OCI-LY3 (cell line): Measurements from ENCODE around the gene GNB1.

Experiments used
- H2AFZ ChIP-seq: fragments of 200-600, 300-600 bp; shearing (Covaris generic); 2 replicates; pipeline ENCODE4 v1.6.0; 2014; ENCODE audit warnings: antibody characterized with exemption, low read depth, low read length
- H3K27ac ChIP-seq: fragments of 200-600, 300-600 bp; sonication (generic); 2 replicates; pipeline ENCODE4 v1.5.1; 2014; ENCODE audit warnings: mild to moderate bottlenecking, low read length, moderate library complexity, mixed read lengths
- H3K27me3 ChIP-seq: fragments of 200-600, 300-600 bp; sonication (generic); 2 replicates; pipeline ENCODE4 v1.6.1; 2014; ENCODE audit warnings: low read depth, low read length, mixed read lengths
- H3K36me3 ChIP-seq: fragments of 200-600, 300-600 bp; sonication (generic); replicated peaks from 2 replicates; pipeline ENCODE3; 2014; ENCODE audit warnings: low read depth, low read length, mixed read lengths
- H3K4me1 ChIP-seq: fragments of 300-600, 200-600 bp; sonication (generic); 2 replicates; pipeline ENCODE4 v1.6.1; 2014; ENCODE audit warnings: low read length, mixed read lengths
- H3K4me2 ChIP-seq: fragments of 200-600, 300-600 bp; sonication (generic); 2 replicates; pipeline ENCODE4 v1.6.1; 2014; ENCODE audit warnings: low read length, mixed read lengths
- H3K4me3 ChIP-seq: fragments of 300-600, 200-600 bp; sonication (generic); 2 replicates; pipeline ENCODE4 v1.5.1; 2014; ENCODE audit warnings: antibody characterized with exemption, mild to moderate bottlenecking, low read length, moderate library complexity
- H3K79me2 ChIP-seq: fragments of 300-600, 200-600 bp; shearing (Covaris generic); 2 replicates; pipeline ENCODE4 v1.6.1; 2014; ENCODE audit warnings: mild to moderate bottlenecking, low read length, mixed read lengths
- H3K9ac ChIP-seq: fragments of 300-600, 200-600 bp; shearing (Covaris generic); 2 replicates; pipeline ENCODE4 v1.6.0; 2014; ENCODE audit warnings: mild to moderate bottlenecking, low read length, moderate library complexity
- H3K9me3 ChIP-seq: fragments of 200-600, 300-600 bp; shearing (Covaris generic); 2 replicates; pipeline ENCODE4 v1.6.1; 2014; ENCODE audit warnings: low read length, mixed read lengths; ENCODE audit not compliant: insufficient read depth
- H4K20me1 ChIP-seq: fragments of 200-600, 300-600 bp; sonication (generic); 2 replicates; pipeline ENCODE4 v1.6.1; 2016; ENCODE audit warnings: low read length, mixed read lengths; ENCODE audit not compliant: insufficient read depth
- CTCF ChIP-seq: fragments of 200-600, 300-600 bp; sonication (generic); IDR thresholded peaks from 2 replicates; pipeline ENCODE4 v1.5.1; 2014; ENCODE audit warnings: antibody characterized with exemption, low read length, low read depth
- EZH2phosphoT487 ChIP-seq: fragments of 200-600 bp; shearing (Covaris generic); IDR thresholded peaks from 2 replicates; pipeline ENCODE4 v1.6.1; 2018; ENCODE audit warnings: antibody characterized with exemption, mixed run types, low read depth

Gene GNB1

GRCh38 chr1:1786836-1787605 lies 103.9 kb downstream of the GNB1 start:
- Histone ChIP-seq H3K9me3 (no peaks in the 10 kb centered on the region), H3K27me3 (no peaks in the 10 kb centered on the region), H3K79me2 (0 out of 2 replicates have a peak, but pooled peaks cover 4% of the 10 kb centered on the region), H3K4me2 (no peak overlapping the region), H3K4me3 (no peak overlapping the region), H3K27ac (no peak overlapping the region), H2AFZ (no peak overlapping the region), H3K36me3 (peaks cover 59% of the 10 kb centered on the region), H3K4me1 (peaks cover 15% of the 10 kb centered on the region), H3K9ac (no peak overlapping the region), H4K20me1 (0 out of 2 replicates have a peak, but pooled peaks cover 4% of the 10 kb centered on the region)
- TF ChIP-seq CTCF (no peak), EZH2phosphoT487 (no peak)

- Histone ChIP-seq H3K27ac (no peak overlapping the region), H3K9ac (no peak overlapping the region), H2AFZ (no peak overlapping the region), H3K4me2 (no peak overlapping the region), H3K36me3 (peaks cover 49% of the 10 kb centered on the region), H3K4me3 (no peak overlapping the region), H3K79me2 (0 out of 2 replicates have a peak, but pooled peaks cover 4% of the 10 kb centered on the region), H3K27me3 (no peaks in the 10 kb centered on the region), H4K20me1 (0 out of 2 replicates have a peak, but pooled peaks cover 4% of the 10 kb centered on the region), H3K9me3 (no peaks in the 10 kb centered on the region), H3K4me1 (peaks cover 28% of the 10 kb centered on the region)
- no peak for TF ChIP-seq EZH2phosphoT487
Measured at GRCh38 chr1:1785666-1786065, 105.2 kb downstream of the GNB1 start.

GRCh38 chr1:1784933-1785332 lies 106.0 kb downstream of the GNB1 start:
- TF ChIP-seq CTCF (no peak), EZH2phosphoT487 (no peak)
- H4K20me1 ChIP-seq = 0 out of 2 replicates have a peak, but pooled peaks cover 4% of the 10 kb centered on the region
- H3K27ac ChIP-seq = no peak overlapping the region
- H3K27me3 ChIP-seq = no peaks in the 10 kb centered on the region
- no peak overlapping the region for H3K4me2 ChIP-seq
- no peak overlapping the region for H2AFZ ChIP-seq
- H3K9ac ChIP-seq = no peak overlapping the region
- peaks cover 36% of the 10 kb centered on the region for H3K4me1 ChIP-seq
- no peak overlapping the region for H3K4me3 ChIP-seq
- H3K9me3 ChIP-seq = no peaks in the 10 kb centered on the region
- peaks cover 42% of the 10 kb centered on the region for H3K36me3 ChIP-seq
- 0 out of 2 replicates have a peak, but pooled peaks cover 2% of the 10 kb centered on the region for H3K79me2 ChIP-seq

GRCh38 chr1:1783320-1783719 lies 107.6 kb downstream of the GNB1 start:
- H3K9me3 ChIP-seq = no peaks in the 10 kb centered on the region
- H3K27ac ChIP-seq = peak overlapping the region; percentile 35
- H4K20me1 ChIP-seq = no peaks in the 10 kb centered on the region
- no peak overlapping the region for H2AFZ ChIP-seq
- TF ChIP-seq EZH2phosphoT487 = no peak
- no peak for TF ChIP-seq CTCF
- no peak overlapping the region for H3K4me3 ChIP-seq
- peaks cover 46% of the 10 kb centered on the region for H3K4me1 ChIP-seq
- H3K36me3 ChIP-seq = peaks cover 29% of the 10 kb centered on the region
- no peaks in the 10 kb centered on the region for H3K79me2 ChIP-seq
- no peak overlapping the region for H3K9ac ChIP-seq
- no peak overlapping the region for H3K4me2 ChIP-seq
- H3K27me3 ChIP-seq = no peaks in the 10 kb centered on the region
